ENCODE measurements around the gene RPL5.

The RPL5 gene

DNA sequence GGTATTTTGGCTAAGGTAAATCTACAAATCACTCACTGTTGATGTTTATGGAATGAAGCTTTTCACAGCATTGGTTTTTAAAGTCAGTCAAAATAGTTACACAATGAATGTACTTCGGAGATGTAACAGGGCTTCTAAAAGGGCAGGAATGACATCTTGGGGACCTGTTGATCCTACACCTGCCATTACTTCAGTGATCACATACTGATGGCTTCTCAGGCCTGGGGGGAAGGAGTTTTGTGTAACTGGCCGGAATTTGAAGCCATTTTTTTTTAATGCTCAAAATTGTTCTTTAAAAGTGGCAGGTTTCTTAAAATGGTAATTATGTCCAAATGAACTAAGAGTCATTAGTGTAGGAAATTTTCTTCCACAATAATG is 11.2 kb downstream of the RPL5 start:
- H3K36me3 ChIP-seq (ENCODE audit: control insufficient read depth in 2 of 2, insufficient read depth in 1 of 2, low read length in 2 of 2), result peaks cover 48 to 65% of the 10 kb centered on the region in 2 experiments
- no peaks in the 10 kb centered on the region for H3K9me3 ChIP-seq (ENCODE audit: control insufficient read depth, insufficient read depth, low read depth, low read length)
- peak; percentile 92 for TF ChIP-seq SCRT2 (tag by site-specific recombination; IDR thresholded peaks at IDR 0.05)
- peak; percentile 87 for TF ChIP-seq SCRT1 (tag by site-specific recombination; IDR thresholded peaks at IDR 0.05; ENCODE audit: borderline replicate concordance)
- TF ChIP-seq GLI4 (tag by site-specific recombination; IDR thresholded peaks at IDR 0.05), result no peak
- H3K4me3 ChIP-seq (ENCODE audit: low read depth, low read length), result no peak overlapping the region
- ChIA-PET CTCF (interaction anchor here (1.4 to 2.2 kb wide), 3 partner anchors 9 to 17 kb away, joined by 3 to 13 read pairs (median 5); partner anchors contain the start of gene RPL5), POLR2A (interaction anchor here (1.0 to 2.4 kb wide), 2 partner anchors 8 to 11 kb away, joined by 3 to 12 read pairs; partner anchors contain the start of gene RPL5)
- no peak overlapping the region for H3K27ac ChIP-seq (ENCODE audit: extremely low read depth, low read depth, low read length)
- H3K4me1 ChIP-seq (ENCODE audit: control insufficient read depth, insufficient read depth, low read length), result no peaks in the 10 kb centered on the region

GRCh38 chr1:92843429-92844352 is 11.9 kb downstream of the RPL5 start:
- TF ChIP-seq ZNF76 (tag by site-specific recombination; IDR thresholded peaks at IDR 0.05; ENCODE audit: borderline replicate concordance, low read depth) (no peak), BCL6B (tag by site-specific recombination; IDR thresholded peaks at IDR 0.05) (no peak), ZNF596 (tag by site-specific recombination; IDR thresholded peaks at IDR 0.05) (no peak), ZNF155 (tag by site-specific recombination; IDR thresholded peaks at IDR 0.05) (no peak), FEZF1 (tag by site-specific recombination; IDR thresholded peaks at IDR 0.05) (no peak), ZBTB17 (tag by site-specific recombination; IDR thresholded peaks at IDR 0.05) (peak; percentile 53), KLF9 (tag by site-specific recombination; IDR thresholded peaks at IDR 0.05; ENCODE audit: low read depth) (no peak), SP2 (tag by site-specific recombination; IDR thresholded peaks at IDR 0.05) (no peak)
- TF ChIP-seq, protein P1, sequence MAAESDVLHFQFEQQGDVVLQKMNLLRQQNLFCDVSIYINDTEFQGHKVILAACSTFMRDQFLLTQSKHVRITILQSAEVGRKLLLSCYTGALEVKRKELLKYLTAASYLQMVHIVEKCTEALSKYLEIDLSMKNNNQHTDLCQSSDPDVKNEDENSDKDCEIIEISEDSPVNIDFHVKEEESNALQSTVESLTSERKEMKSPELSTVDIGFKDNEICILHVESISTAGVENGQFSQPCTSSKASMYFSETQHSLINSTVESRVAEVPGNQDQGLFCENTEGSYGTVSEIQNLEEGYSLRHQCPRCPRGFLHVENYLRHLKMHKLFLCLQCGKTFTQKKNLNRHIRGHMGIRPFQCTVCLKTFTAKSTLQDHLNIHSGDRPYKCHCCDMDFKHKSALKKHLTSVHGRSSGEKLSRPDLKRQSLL (tag by site-specific recombination; IDR thresholded peaks at IDR 0.05), result no peak
- no peak overlapping the region for H3K27ac ChIP-seq (ENCODE audit: extremely low read depth, low read depth, low read length)
- POLR2A ChIA-PET, result interaction anchor here (1.0 to 2.4 kb wide), 2 partner anchors 9 to 11 kb away, joined by 3 to 12 read pairs; partner anchors contain the start of gene RPL5
- H3K9me3 ChIP-seq (ENCODE audit: control insufficient read depth, insufficient read depth, low read depth, low read length), result no peaks in the 10 kb centered on the region
- CTCF ChIA-PET, result interaction anchor here (0.7 to 2.2 kb wide), 4 partner anchors 9 to 151 kb away, joined by 3 to 13 read pairs (median 4); partner anchors contain the start of gene RPL5
- no peak overlapping the region for H3K4me3 ChIP-seq (ENCODE audit: low read depth, low read length)
- H3K4me1 ChIP-seq (ENCODE audit: control insufficient read depth, insufficient read depth, low read length), result no peaks in the 10 kb centered on the region
- H3K36me3 ChIP-seq (ENCODE audit: control insufficient read depth in 2 of 2, insufficient read depth in 1 of 2, low read length in 2 of 2), result peaks cover 43 to 58% of the 10 kb centered on the region in 2 experiments

GRCh38 chr1:92844439-92844838 is 12.6 kb downstream of the RPL5 start:
- CTCF ChIA-PET, result no interaction called here
- no peaks in the 10 kb centered on the region for H3K4me1 ChIP-seq (ENCODE audit: control insufficient read depth, insufficient read depth, low read length)
- H3K27ac ChIP-seq (ENCODE audit: extremely low read depth, low read depth, low read length), result no peak overlapping the region
- H3K4me3 ChIP-seq (ENCODE audit: low read depth, low read length), result no peak overlapping the region
- POLR2A ChIA-PET, result interaction anchor here (0.7 to 1.2 kb wide), 3 partner anchors 112 to 1378 kb away, joined by 3 to 7 read pairs (median 4); no protein-coding TSS in a partner anchor
- peaks cover 37 to 51% of the 10 kb centered on the region in 2 experiments for H3K36me3 ChIP-seq (ENCODE audit: control insufficient read depth in 2 of 2, insufficient read depth in 1 of 2, low read length in 2 of 2)
- no peaks in the 10 kb centered on the region for H3K9me3 ChIP-seq (ENCODE audit: control insufficient read depth, insufficient read depth, low read depth, low read length)
- TF ChIP-seq SCRT1 (tag by site-specific recombination; IDR thresholded peaks at IDR 0.05; ENCODE audit: borderline replicate concordance) (no peak), KLF16 (tag by site-specific recombination; IDR thresholded peaks at IDR 0.05) (no peak), ZNF76 (tag by site-specific recombination; IDR thresholded peaks at IDR 0.05; ENCODE audit: borderline replicate concordance, low read depth) (no peak), ZNF121 (tag by site-specific recombination; IDR thresholded peaks at IDR 0.05) (peak; percentile 75; the same call in 1 of the 2 replicates), ZNF184 (tag by site-specific recombination; IDR thresholded peaks at IDR 0.05) (no peak), ZNF548 (tag by site-specific recombination; IDR thresholded peaks at IDR 0.05) (no peak), ZNF16 (tag by site-specific recombination; IDR thresholded peaks at IDR 0.05; ENCODE audit: low read depth) (no peak), ZNF580 (tag by site-specific recombination; IDR thresholded peaks at IDR 0.05) (0 out of 2 replicates have a peak, but pooled peaks have one; percentile 18), ZBTB17 (tag by site-specific recombination; IDR thresholded peaks at IDR 0.05) (no peak), ZNF621 (tag by site-specific recombination; IDR thresholded peaks at IDR 0.05) (no peak), SALL2 (tag by site-specific recombination; IDR thresholded peaks at IDR 0.05; ENCODE audit: borderline replicate concordance) (no peak), ZNF140 (tag by site-specific recombination; IDR thresholded peaks at IDR 0.05) (no peak), BCL6B (tag by site-specific recombination; IDR thresholded peaks at IDR 0.05) (no peak)
- TF ChIP-seq, protein P2, sequence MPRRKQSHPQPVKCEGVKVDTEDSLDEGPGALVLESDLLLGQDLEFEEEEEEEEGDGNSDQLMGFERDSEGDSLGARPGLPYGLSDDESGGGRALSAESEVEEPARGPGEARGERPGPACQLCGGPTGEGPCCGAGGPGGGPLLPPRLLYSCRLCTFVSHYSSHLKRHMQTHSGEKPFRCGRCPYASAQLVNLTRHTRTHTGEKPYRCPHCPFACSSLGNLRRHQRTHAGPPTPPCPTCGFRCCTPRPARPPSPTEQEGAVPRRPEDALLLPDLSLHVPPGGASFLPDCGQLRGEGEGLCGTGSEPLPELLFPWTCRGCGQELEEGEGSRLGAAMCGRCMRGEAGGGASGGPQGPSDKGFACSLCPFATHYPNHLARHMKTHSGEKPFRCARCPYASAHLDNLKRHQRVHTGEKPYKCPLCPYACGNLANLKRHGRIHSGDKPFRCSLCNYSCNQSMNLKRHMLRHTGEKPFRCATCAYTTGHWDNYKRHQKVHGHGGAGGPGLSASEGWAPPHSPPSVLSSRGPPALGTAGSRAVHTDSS (tag by site-specific recombination; IDR thresholded peaks at IDR 0.05), result no peak
